Memory B cell (primary cell): ENCODE measurements around the gene RAPGEF4.

Experiments
- ATAC-seq: fragments of 150-1000 bp; cut with Tn5 transposase; 2 replicates; pipeline ENCODE4 v1.10.0; 2021; ENCODE audit warnings: low read depth, mild to moderate bottlenecking, moderate library complexity
- DNase-seq, 2 donors: peaks; one replicate each; pipeline ENCODE4 v3.0.0; 2022; ENCODE audit warnings: low spot score in 2 of 2
- H3K27ac Mint-ChIP-seq: one replicate; pipeline ENCODE4 v1.8.0; 2022; ENCODE audit warnings: mild to moderate bottlenecking, moderate library complexity, mixed read lengths
- H3K27me3 Mint-ChIP-seq: one replicate; pipeline ENCODE4 v1.8.0; 2022; ENCODE audit warnings: mixed read lengths
- H3K36me3 Mint-ChIP-seq: one replicate; pipeline ENCODE4 v1.8.0; 2022; ENCODE audit warnings: mild to moderate bottlenecking, mixed read lengths
- H3K4me1 Mint-ChIP-seq: one replicate; pipeline ENCODE4 v1.8.0; 2022; ENCODE audit warnings: mixed read lengths
- H3K4me3 Mint-ChIP-seq: one replicate; pipeline ENCODE4 v1.8.0; 2022; ENCODE audit warnings: mild to moderate bottlenecking, moderate library complexity, mixed read lengths
- H3K9me3 Mint-ChIP-seq: one replicate; pipeline ENCODE4 v1.8.0; 2022; ENCODE audit warnings: mixed read lengths

RAPGEF4 gene

DNA sequence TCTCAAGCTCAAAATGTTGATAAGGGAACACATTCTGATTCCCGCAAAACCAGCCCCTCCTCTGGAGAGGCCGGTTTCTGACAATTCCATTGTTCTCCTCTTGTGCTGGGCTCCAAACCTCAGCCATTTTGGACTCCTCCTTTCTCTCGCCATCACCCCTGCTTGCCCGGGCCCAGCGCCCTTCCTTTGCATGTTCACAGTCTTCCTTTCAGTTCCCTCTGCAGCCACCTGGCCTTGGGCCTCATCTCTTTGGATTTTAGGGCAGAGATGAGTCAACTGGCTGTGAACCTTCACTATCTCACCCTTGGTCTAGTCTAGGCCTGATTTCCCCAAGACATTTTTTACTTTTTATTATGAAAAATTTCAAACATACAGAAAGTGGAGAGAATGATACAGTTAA lies 184.1 kb downstream of the RAPGEF4 start:
- Mint-ChIP-seq H3K4me3 (no peak overlapping the region), H3K4me1 (peaks cover 2% of the 10 kb centered on the region), H3K27me3 (peaks cover 16% of the 10 kb centered on the region), H3K9me3 (no peaks in the 10 kb centered on the region), H3K27ac (no peak overlapping the region), H3K36me3 (no peaks in the 10 kb centered on the region)
- DNase-seq, result no peak
- no peak for ATAC-seq

- H3K4me3 Mint-ChIP-seq, result no peak overlapping the region
- peaks cover 19% of the 10 kb centered on the region for H3K27me3 Mint-ChIP-seq
- no peak for ATAC-seq
- H3K27ac Mint-ChIP-seq, result no peak overlapping the region
- H3K36me3 Mint-ChIP-seq, result no peaks in the 10 kb centered on the region
- DNase-seq, result no peak
- H3K4me1 Mint-ChIP-seq, result peaks cover 5% of the 10 kb centered on the region
- H3K9me3 Mint-ChIP-seq, result no peaks in the 10 kb centered on the region
Observed at GRCh38 chr2:172921532-172922236, 186.0 kb downstream of the RAPGEF4 start.

DNA sequence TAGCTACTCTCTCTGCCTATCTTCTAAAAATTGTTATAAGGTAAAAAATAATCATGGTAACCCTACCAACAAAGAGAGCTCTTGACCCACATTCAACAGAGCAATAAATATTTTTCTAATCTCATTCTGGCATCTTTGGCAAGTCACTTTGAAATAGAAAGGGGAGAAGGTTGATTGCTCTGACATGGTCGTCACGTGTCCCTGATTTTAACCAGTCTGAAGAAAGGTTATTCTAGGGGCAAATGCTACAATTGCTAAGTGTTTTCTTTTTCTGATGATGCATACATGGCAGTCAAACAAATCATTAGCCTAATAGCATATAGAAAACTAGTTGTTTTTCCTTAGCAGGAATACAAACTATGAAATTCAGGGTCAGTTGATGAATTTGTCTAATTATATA lies 186.7 kb downstream of the RAPGEF4 start:
- ATAC-seq (no peak), DNase-seq (no peak)
- H3K9me3 Mint-ChIP-seq, result no peaks in the 10 kb centered on the region
- H3K36me3 Mint-ChIP-seq, result no peaks in the 10 kb centered on the region
- H3K4me1 Mint-ChIP-seq, result peaks cover 5% of the 10 kb centered on the region
- H3K4me3 Mint-ChIP-seq, result no peak overlapping the region
- peaks cover 19% of the 10 kb centered on the region for H3K27me3 Mint-ChIP-seq
- no peak overlapping the region for H3K27ac Mint-ChIP-seq

DNA sequence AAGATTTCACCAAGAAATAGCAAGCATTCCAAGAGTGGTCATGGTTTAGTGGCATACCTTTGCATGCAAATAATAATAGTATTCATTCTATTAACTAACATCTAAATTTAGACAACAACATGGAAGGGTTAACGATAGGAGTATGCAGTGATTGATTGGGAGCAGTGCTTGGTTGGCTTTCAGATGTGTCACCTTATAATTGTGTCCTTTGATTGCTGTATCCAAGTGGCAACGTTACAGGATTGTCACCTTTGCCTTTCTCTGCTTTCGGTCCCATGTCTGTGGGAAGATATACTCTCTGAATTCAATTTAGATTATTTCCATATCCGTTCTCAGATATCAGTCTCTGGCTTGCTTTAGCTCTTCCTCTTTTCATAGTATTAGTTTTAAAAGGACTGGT lies 187.2 kb downstream of the RAPGEF4 start:
- Mint-ChIP-seq H3K27me3 (peaks cover 19% of the 10 kb centered on the region), H3K4me1 (peaks cover 5% of the 10 kb centered on the region), H3K9me3 (no peaks in the 10 kb centered on the region), H3K27ac (no peak overlapping the region), H3K4me3 (no peak overlapping the region), H3K36me3 (no peaks in the 10 kb centered on the region)
- no peak for ATAC-seq
- DNase-seq, result no peak

GRCh38 chr2:172924097-172924660 lies 188.5 kb downstream of the RAPGEF4 start:
- DNase-seq (no peak), ATAC-seq (no peak)
- H3K9me3 Mint-ChIP-seq, result no peaks in the 10 kb centered on the region
- H3K27ac Mint-ChIP-seq, result no peak overlapping the region
- no peaks in the 10 kb centered on the region for H3K36me3 Mint-ChIP-seq
- no peak overlapping the region for H3K4me3 Mint-ChIP-seq
- H3K27me3 Mint-ChIP-seq, result peaks cover 17% of the 10 kb centered on the region
- H3K4me1 Mint-ChIP-seq, result peaks cover 3% of the 10 kb centered on the region

GRCh38 chr2:172925600-172925999 lies 190.0 kb downstream of the RAPGEF4 start:
- Mint-ChIP-seq H3K9me3 (no peaks in the 10 kb centered on the region), H3K36me3 (no peaks in the 10 kb centered on the region), H3K27me3 (peaks cover 11% of the 10 kb centered on the region), H3K4me1 (peaks cover 3% of the 10 kb centered on the region), H3K4me3 (no peak overlapping the region), H3K27ac (no peak overlapping the region)
- DNase-seq, result no peak
- no peak for ATAC-seq

DNA sequence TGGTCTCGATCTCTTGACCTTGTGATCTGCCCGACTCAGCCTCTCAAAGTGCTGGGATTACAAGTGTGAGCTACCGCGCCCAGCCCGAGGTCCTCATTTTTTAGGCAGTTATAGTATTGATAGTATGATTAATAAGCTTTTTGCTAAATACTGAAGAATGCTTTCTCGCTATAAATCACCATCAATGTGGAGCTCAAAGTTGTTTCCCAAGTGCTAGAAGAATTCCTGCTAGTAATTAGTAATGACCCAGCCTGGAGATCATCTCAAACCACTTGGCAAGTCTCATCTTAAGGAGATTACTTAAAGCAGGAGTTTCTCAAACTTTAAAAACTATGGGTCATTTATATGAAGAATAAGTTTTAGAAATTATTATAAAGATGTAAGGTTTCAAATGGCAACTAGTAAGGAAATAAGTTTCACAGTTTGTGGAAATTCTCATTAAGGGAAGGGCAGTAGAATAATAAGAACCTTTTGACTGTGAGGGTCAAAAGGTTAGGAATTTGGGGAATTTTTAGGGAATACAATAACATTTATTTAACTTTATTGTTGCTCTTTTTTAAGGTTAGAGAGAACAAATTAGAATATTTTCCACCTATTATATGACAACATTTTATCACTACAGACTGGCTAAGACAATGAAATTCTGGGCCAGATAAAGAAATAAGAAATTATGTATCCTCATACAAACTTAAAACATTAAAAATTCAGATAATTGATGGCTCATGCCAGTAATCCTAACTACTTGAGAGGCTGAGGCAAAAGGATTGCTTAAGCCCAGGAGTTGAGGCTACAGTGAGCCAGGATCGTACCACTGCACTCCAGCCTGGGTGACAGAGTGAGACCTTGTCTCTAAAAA lies 191.4 kb downstream of the RAPGEF4 start:
- Mint-ChIP-seq H3K4me3 (no peak overlapping the region), H3K9me3 (no peaks in the 10 kb centered on the region), H3K27ac (no peak overlapping the region), H3K27me3 (peaks cover 14% of the 10 kb centered on the region), H3K36me3 (no peaks in the 10 kb centered on the region), H3K4me1 (peaks cover 7% of the 10 kb centered on the region)
- ATAC-seq (no peak), DNase-seq (no peak)

GRCh38 chr2:172927641-172928357 lies 192.2 kb downstream of the RAPGEF4 start:
- DNase-seq (no peak), ATAC-seq (no peak)
- H3K9me3 Mint-ChIP-seq, result no peaks in the 10 kb centered on the region
- H3K36me3 Mint-ChIP-seq, result no peaks in the 10 kb centered on the region
- H3K4me3 Mint-ChIP-seq, result no peak overlapping the region
- H3K4me1 Mint-ChIP-seq, result peaks cover 7% of the 10 kb centered on the region
- H3K27ac Mint-ChIP-seq, result no peak overlapping the region
- H3K27me3 Mint-ChIP-seq, result peaks cover 14% of the 10 kb centered on the region

DNA sequence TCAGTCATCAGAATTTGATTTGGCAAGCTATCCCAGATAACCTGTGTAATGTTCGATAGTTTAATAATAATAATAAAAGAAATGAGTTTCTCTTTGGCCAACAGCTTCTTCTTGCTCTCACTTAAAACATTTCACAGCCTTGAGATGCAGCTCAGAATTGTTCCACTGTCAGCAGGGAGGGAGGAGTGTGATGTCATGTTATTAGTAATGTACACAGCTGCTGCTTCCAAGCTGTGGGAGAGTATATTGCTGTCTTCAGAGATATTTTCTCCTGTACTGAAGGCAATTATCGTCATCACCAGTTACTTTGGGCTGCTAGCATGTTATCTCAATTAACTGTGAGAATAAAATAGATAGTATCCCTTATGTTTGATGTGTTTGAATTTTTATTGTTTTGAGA lies 193.1 kb downstream of the RAPGEF4 start:
- H3K4me1 Mint-ChIP-seq, result peaks cover 7% of the 10 kb centered on the region
- no peak for DNase-seq
- no peaks in the 10 kb centered on the region for H3K36me3 Mint-ChIP-seq
- no peak for ATAC-seq
- H3K9me3 Mint-ChIP-seq, result no peaks in the 10 kb centered on the region
- no peak overlapping the region for H3K27ac Mint-ChIP-seq
- no peak overlapping the region for H3K4me3 Mint-ChIP-seq
- peaks cover 16% of the 10 kb centered on the region for H3K27me3 Mint-ChIP-seq

GRCh38 chr2:172929644-172930043 lies 194.0 kb downstream of the RAPGEF4 start:
- no peaks in the 10 kb centered on the region for H3K36me3 Mint-ChIP-seq
- no peak overlapping the region for H3K27ac Mint-ChIP-seq
- peaks cover 7% of the 10 kb centered on the region for H3K4me1 Mint-ChIP-seq
- no peak for DNase-seq
- ATAC-seq, result no peak
- H3K27me3 Mint-ChIP-seq, result peaks cover 18% of the 10 kb centered on the region
- H3K4me3 Mint-ChIP-seq, result no peak overlapping the region
- no peaks in the 10 kb centered on the region for H3K9me3 Mint-ChIP-seq

DNA sequence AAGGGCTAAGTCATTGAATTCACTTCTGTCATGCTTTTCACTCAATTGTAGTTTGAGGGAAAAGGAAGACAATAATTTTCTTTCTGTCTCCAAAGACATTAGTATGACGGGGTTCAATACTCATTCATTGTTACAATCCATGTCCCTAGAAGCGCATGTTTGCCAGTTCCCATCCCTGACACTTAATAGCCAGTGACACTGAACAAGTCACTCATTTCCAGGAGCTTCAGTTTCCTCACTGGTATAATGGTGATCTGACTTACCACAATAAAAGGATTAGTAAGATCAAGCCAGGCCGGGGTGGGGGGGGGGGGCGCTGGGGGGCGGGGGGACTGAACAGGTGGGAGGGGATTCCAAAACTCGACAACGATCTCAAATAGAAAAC lies 195.2 kb downstream of the RAPGEF4 start:
- H3K36me3 Mint-ChIP-seq, result no peaks in the 10 kb centered on the region
- no peak overlapping the region for H3K4me3 Mint-ChIP-seq
- ATAC-seq, result no peak
- peaks cover 3% of the 10 kb centered on the region for H3K4me1 Mint-ChIP-seq
- H3K27me3 Mint-ChIP-seq, result peaks cover 15% of the 10 kb centered on the region
- no peak overlapping the region for H3K27ac Mint-ChIP-seq
- no peaks in the 10 kb centered on the region for H3K9me3 Mint-ChIP-seq
- no peak for DNase-seq

DNA sequence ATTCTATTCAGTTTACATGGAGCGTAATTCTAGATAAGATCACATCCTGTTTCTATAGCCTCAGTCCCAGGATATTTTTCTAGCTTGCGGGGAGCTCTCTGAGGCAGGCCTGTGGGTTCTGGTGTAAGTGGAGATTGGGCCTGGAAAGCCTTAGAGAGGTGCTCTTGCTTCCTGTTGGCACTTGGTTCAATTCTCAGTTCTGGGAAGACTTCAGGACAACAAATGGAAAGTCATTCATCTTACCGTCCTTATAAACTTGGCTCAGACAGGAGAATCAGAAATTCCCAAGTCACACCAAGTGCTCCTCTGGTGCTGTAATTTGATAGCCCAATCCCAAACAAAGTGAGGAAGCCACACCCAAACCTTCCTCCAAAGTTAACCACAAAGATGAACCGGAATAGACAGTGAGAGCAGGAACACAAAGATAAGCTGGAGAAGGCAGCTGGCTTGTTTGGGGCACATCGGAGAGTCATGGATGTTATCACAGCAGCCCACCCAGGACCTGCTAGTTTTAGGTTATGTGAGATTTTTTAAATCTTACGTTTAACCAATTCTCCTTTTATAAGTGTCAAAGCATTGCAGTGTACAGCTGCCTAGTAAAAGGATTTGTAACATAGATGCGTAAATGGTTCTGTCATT lies 195.7 kb downstream of the RAPGEF4 start:
- H3K4me3 Mint-ChIP-seq, result no peak overlapping the region
- H3K4me1 Mint-ChIP-seq, result peaks cover 3% of the 10 kb centered on the region
- no peak for ATAC-seq

DNA sequence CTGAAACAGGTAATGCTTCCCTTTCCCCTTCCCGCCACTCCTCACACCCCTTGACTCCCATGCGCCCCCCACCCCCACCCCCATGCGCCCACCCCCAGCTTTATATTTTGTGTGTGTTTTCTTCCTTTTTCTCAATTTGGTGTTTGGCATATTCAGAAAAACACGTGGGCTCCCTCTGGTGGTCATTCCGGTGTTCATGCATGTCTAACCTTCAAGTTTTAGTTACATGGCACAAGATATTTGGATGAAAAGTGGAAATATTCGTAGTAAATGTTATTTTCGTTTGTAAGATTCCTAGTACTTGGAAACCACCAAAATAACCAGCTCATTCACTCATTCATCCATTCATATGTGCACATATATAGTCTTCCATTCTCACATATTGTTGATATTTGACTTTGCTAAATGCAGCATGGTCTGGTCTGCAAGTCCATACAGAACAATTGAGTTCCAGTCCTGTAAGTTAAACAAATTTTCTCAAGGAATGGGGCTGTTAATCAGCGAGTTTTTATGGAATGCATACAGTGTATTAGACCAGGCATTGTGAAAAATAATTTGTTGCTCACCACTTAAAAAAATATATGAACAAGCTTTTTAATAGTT lies 196.4 kb downstream of the RAPGEF4 start:
- DNase-seq (peak; percentile 32 to 40), ATAC-seq (peak; percentile 52)
- H3K36me3 Mint-ChIP-seq, result no peaks in the 10 kb centered on the region
- no peaks in the 10 kb centered on the region for H3K9me3 Mint-ChIP-seq
- peaks cover 15% of the 10 kb centered on the region for H3K27me3 Mint-ChIP-seq
- H3K4me1 Mint-ChIP-seq, result peaks cover 3% of the 10 kb centered on the region
- H3K4me3 Mint-ChIP-seq, result no peak overlapping the region
- no peak overlapping the region for H3K27ac Mint-ChIP-seq

More for the DNA sequence above, 195.7 kb downstream of the RAPGEF4 start:
- Mint-ChIP-seq H3K27me3 (peaks cover 15% of the 10 kb centered on the region), H3K27ac (no peak overlapping the region), H3K36me3 (no peaks in the 10 kb centered on the region), H3K9me3 (no peaks in the 10 kb centered on the region)
- DNase-seq, result no peak
